Tibial nerve (tissue), 3 donors: ENCODE measurements around the gene LEFTY2.

Source experiments
- POLR2A ChIP-seq, 2 donors: fragments of 450-650 bp; IDR thresholded peaks; one replicate each; pipeline ENCODE4 v1.6.1; 2017; ENCODE audit warnings: antibody characterized with exemption in 2 of 2, mild to moderate bottlenecking in 2 of 2, moderate library complexity in 2 of 2
- TF ChIP-seq, protein P1 (sequence below), 5 experiments: fragments of 200-600 bp in 3 of 5; fragments of 450-650 bp in 2 of 5; sonication (generic) in 3 of 5; IDR thresholded peaks; one replicate each; pipeline ENCODE4 v1.5.1; 2016 to 2019; ENCODE audit warnings: antibody characterized with exemption in 5 of 5, mild to moderate bottlenecking in 3 of 5, moderate library complexity in 2 of 5

DNA sequence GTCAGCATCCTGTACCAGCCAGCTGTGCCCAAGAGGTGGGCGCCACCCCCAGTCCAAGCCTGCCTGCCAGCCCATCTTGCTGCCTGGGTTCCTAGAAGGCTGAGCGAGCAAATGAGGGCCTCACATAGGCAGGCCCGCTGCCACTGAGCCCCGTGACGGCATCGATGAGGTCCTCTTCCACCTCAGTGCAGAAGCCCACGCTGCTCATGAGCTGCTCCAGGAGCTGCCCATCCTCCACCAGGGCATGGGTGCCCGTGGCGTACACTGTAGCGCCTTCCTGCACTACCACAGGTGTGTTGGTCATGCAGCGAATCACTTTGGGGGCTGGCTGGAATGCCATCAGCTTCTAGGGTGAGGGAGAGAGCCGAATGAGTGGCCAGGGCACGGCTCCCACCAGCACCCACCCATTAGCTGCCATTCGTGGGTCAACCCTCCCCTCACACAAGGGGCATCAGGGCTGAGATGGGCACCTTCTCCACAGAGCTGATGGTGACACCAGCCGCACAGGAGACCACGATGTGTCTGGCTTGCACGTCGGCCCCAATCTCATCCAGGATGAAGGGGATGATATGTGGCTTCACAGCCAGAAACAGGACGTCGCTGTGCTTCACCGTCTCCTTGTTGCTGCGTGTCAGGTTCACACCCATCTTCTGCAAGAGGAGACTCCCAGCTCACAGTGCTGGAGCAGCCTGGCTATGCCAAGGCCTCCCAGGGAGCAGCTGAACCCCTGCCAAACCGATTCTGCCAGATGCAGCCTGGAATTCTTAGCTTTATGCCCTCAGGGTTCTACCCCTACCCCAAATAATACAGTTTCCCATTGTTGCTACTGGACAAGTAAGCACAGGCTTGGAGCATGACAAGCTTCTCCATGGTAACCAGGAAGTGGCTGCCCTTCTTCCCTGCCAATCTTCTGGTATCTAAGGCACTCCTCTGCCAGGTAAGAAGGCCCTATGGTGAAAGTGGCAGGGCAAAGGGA, 19.0 kb downstream of the LEFTY2 start:
- TF ChIP-seq, protein P1, sequence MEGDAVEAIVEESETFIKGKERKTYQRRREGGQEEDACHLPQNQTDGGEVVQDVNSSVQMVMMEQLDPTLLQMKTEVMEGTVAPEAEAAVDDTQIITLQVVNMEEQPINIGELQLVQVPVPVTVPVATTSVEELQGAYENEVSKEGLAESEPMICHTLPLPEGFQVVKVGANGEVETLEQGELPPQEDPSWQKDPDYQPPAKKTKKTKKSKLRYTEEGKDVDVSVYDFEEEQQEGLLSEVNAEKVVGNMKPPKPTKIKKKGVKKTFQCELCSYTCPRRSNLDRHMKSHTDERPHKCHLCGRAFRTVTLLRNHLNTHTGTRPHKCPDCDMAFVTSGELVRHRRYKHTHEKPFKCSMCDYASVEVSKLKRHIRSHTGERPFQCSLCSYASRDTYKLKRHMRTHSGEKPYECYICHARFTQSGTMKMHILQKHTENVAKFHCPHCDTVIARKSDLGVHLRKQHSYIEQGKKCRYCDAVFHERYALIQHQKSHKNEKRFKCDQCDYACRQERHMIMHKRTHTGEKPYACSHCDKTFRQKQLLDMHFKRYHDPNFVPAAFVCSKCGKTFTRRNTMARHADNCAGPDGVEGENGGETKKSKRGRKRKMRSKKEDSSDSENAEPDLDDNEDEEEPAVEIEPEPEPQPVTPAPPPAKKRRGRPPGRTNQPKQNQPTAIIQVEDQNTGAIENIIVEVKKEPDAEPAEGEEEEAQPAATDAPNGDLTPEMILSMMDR (IDR thresholded peaks at IDR 0.05), result no peak
- no peak for TF ChIP-seq POLR2A (IDR thresholded peaks at IDR 0.05)
